Stomach (tissue), 9 donors: ENCODE data around the gene GRPR. TPM values are rescaled to one million over a fixed set of nuclear protein-coding genes. Genes with fewer than 3 reads are reported as not detected.
"Not testable (repeated sequence)": the region's sequence is repeated elsewhere in the genome, so short reads cannot be mapped to it uniquely, and the experiment has no call there.

ENCODE experiments used
- DNase-seq, 2 donors: peaks; one replicate each; pipeline versions ENCODE4 v3.0.0 to v3.0.0-alpha.2; 2013 to 2019
- H3K27ac ChIP-seq, 5 donors: fragments of 200-600 bp in 4 of 5; sonication (generic) in 4 of 5; one replicate each; pipeline ENCODE4 v1.5.1; 2013 to 2019; ENCODE audit warnings: mild to moderate bottlenecking in 1 of 5, moderate library complexity in 1 of 5
- H3K27me3 ChIP-seq, 3 donors: fragments of 200-600 bp; sonication (generic); one replicate each; pipeline ENCODE4 v1.5.1; 2017 to 2019; ENCODE audit warnings: mixed run types in 1 of 3
- H3K36me3 ChIP-seq, 4 donors: fragments of 200-600 bp; sonication (generic); 1 replicate in 3 of 4; 2 replicates in 1 of 4; pipeline ENCODE4 v1.5.1; 2016 to 2019
- H3K4me1 ChIP-seq, 4 donors: fragments of 200-600 bp; sonication (generic); one replicate each; pipeline ENCODE4 v1.5.1; 2016 to 2019
- H3K4me3 ChIP-seq, 4 donors: fragments of 200-600 bp; sonication (generic) in 3 of 4; one replicate each; pipeline ENCODE4 v1.5.1; 2016 to 2019; ENCODE audit warnings: mild to moderate bottlenecking in 1 of 4
- H3K9me3 ChIP-seq, 4 donors: fragments of 200-600 bp; sonication (generic); one replicate each; pipeline ENCODE4 v1.5.1; 2016 to 2019
- CTCF ChIP-seq, 7 experiments: fragments of 450-650 bp in 4 of 7; fragments of 200-600 bp in 3 of 7; sonication (generic) in 3 of 7; IDR thresholded peaks; one replicate each; pipeline ENCODE4 v1.5.1; 2016 to 2019; ENCODE audit warnings: antibody characterized with exemption in 7 of 7, control low read depth in 2 of 7, mild to moderate bottlenecking in 1 of 7
- EP300 ChIP-seq: sonication (generic); formaldehyde crosslinking; IDR thresholded peaks from one replicate; pipeline ENCODE4 v1.6.1; 2017; ENCODE audit warnings: antibody characterized with exemption
- POLR2A ChIP-seq, 4 donors: fragments of 450-650 bp; IDR thresholded peaks; one replicate each; pipeline ENCODE4 v1.6.1; 2016; ENCODE audit warnings: antibody characterized with exemption in 4 of 4, control low read depth in 2 of 4, mild to moderate bottlenecking in 1 of 4, moderate library complexity in 1 of 4
- POLR2AphosphoS5 ChIP-seq, 3 donors: sonication (generic); formaldehyde crosslinking; IDR thresholded peaks; one replicate each; pipeline ENCODE4 v1.6.1; 2016; ENCODE audit warnings: antibody characterized with exemption in 3 of 3
- WGBS, 5 donors: extraction: QIAGEN DNeasy Blood & Tissue Kit in 3 of 5; methylation state at CpG; one replicate each; pipeline versions ENCODE4 v1.1.5 to v1.1.7; 2013 to 2018; 5-methylcytosine and 5-hydroxymethylcytosine counted together
- intact Hi-C: fragments of 100-400 bp; cut with DNase I; formaldehyde crosslinking; loops from one replicate; pipeline ENCODE4 v1.15.1; 2023; ENCODE audit warnings: low total_unique reads
- polyA plus RNA-seq, 3 donors: library from polyadenylated mRNA; stranded (reverse); fragments of 200-250 nt; gene quantifications; one replicate each; pipeline ENCODE4 v1.2.3, GENCODE V29; 2013
- total RNA-seq, 5 donors: library from RNA; depleted of rRNA; stranded (reverse); fragments of >200 nt; gene quantifications; one replicate each; pipeline versions ENCODE4 v1.1.0 to v1.2.3, GENCODE V29; 2014 to 2016
- donor health status: healthy with polysubstance abuse.
- donor health status: Bipolar disorder and iron deficiency.
- donor health status: healthy.

The GRPR gene
- total and polyA plus RNA-seq, 8 donors, result 0.08 to 25.4 (median 5.3) TPM; not detected in 3

DNA sequence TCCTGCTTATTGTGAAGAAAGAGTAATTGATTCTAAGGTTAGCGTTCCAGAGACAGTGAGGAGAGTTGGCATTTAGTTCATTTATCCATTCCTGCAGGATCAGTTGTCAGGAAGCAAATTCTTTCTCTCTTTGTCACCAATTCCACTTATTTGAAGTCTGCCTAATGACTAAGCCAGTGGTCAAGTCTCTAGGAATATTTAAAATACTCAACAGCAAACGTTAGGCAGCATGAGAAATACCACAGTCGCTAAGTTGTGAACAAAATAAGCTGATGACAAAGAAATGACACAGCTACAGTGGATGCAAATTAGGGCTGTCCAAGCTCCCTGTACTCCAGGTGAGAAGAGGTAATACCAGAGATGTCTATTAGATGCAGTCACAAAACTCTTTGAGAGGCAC lies 37.4 kb downstream of the GRPR start:
- 47 to 65% (median 58%) methylated on average over 3 of the region's 3 CpGs for WGBS, 5 donors
- intact Hi-C loops, result no loop called here
- TF ChIP-seq POLR2AphosphoS5 (IDR thresholded peaks at IDR 0.05) (no peak), POLR2A (IDR thresholded peaks at IDR 0.05) (no peak), CTCF (IDR thresholded peaks at IDR 0.05) (no peak), EP300 (no peak)
- Histone ChIP-seq H3K4me1 (no peaks in the 10 kb centered on the region), H3K27ac (no peak overlapping the region), H3K9me3 (no peaks in the 10 kb centered on the region), H3K27me3 (no peaks in the 10 kb centered on the region), H3K4me3 (no peak overlapping the region), H3K36me3 (no peaks in the 10 kb centered on the region)
- no peak for DNase-seq

- H3K36me3 ChIP-seq, H3K27ac ChIP-seq, H3K9me3 ChIP-seq, H3K4me3 ChIP-seq, H3K27me3 ChIP-seq, DNase-seq, H3K4me1 ChIP-seq, intact Hi-C loops: not testable (repeated sequence)
- WGBS, 5 donors, result 83 to 98% (median 92%) methylated on average over 1 to 2 of the region's 2 CpGs
Observed at GRCh38 chrX:16161173-16161572, 37.8 kb downstream of the GRPR start.

GRCh38 chrX:16162391-16162790 lies 39.0 kb downstream of the GRPR start:
- Histone ChIP-seq H3K27ac (no peak overlapping the region), H3K9me3 (no peaks in the 10 kb centered on the region), H3K36me3 (no peaks in the 10 kb centered on the region), H3K27me3 (no peaks in the 10 kb centered on the region), H3K4me3 (no peak overlapping the region), H3K4me1 (no peaks in the 10 kb centered on the region)
- WGBS, 5 donors, result 63 to 80% (median 71%) methylated on average over 5 of the region's 5 CpGs
- intact Hi-C loops, result no loop called here
- no peak for DNase-seq
- TF ChIP-seq CTCF (IDR thresholded peaks at IDR 0.05) (no peak), POLR2AphosphoS5 (IDR thresholded peaks at IDR 0.05) (no peak), EP300 (no peak), POLR2A (IDR thresholded peaks at IDR 0.05) (no peak)

DNA sequence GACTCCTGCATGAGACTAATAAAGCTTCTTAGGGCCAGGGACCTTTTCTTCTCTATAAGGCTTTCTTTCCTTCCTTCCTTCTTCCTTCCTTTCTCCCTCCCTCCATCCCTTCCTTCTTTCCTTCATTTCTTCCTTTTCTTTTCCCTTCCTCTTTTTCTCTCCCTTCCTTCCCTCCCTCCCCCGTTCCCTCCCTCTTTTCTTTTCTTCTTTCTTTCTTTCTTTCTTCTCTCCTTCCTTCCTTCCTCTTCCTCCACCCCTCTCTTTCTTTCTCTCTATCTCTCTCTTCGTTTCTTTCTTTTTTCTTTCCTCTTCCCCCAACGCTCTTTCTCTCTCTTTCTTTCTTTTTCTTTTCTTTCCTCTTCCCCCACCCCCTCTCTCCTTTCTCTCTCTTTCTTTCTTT lies 41.4 kb downstream of the GRPR start:
- Histone ChIP-seq H3K4me3 (no peak overlapping the region), H3K27me3 (no peaks in the 10 kb centered on the region), H3K9me3 (no peaks in the 10 kb centered on the region), H3K36me3 (no peaks in the 10 kb centered on the region), H3K27ac (no peak overlapping the region), H3K4me1 (no peaks in the 10 kb centered on the region)
- no peak for DNase-seq
- intact Hi-C loops, result no loop called here
- no peak for TF ChIP-seq CTCF (IDR thresholded peaks at IDR 0.05)
- 72 to 86% (median 77%) methylated on average over 2 to 3 of the region's 3 CpGs for WGBS, 5 donors

- Histone ChIP-seq H3K27me3 (no peaks in the 10 kb centered on the region), H3K27ac (no peak within 1 kb of the TSS), H3K9me3 (no peaks in the 10 kb centered on the region), H3K4me1 (no peaks in the 10 kb centered on the region), H3K36me3 (no peaks in the 10 kb centered on the region), H3K4me3 (no peak within 1 kb of the TSS)
- intact Hi-C loops, result no loop called here
- no peak for DNase-seq
- 56 to 76% (median 71%) methylated on average over 4 to 5 of the region's 5 CpGs for WGBS, 5 donors
- TF ChIP-seq CTCF (IDR thresholded peaks at IDR 0.05), result no peak
- TF ChIP-seq POLR2A (IDR thresholded peaks at IDR 0.05), result no peak
- TF ChIP-seq POLR2AphosphoS5 (IDR thresholded peaks at IDR 0.05), result no peak
- TF ChIP-seq EP300, result no peak
Observed at GRCh38 chrX:16167181-16167580, 43.8 kb downstream of the GRPR start, which contains the start of gene MAGEB17. MAGEB17 (plus strand) TSS chrX:16167481; CDS start chrX:16170383, 2,902 bp downstream.
